GM10248 (cell line): Measurements from ENCODE around the gene MRPL41.
"Not testable (repeated sequence)": the region's sequence is repeated elsewhere in the genome, so short reads cannot be mapped to it uniquely, and the experiment has no call there.

Experiments used
- CTCF ChIA-PET: fragments of 300-600 bp; sonication (Branson Sonifier 250); formaldehyde crosslinking; extraction: SDS; loops from one replicate; lab custom pipeline; 2021; ENCODE audit warnings: antibody characterized with exemption; lab: Yijun Ruan, JAX
- POLR2A ChIA-PET: fragments of 350-650 bp; sonication (Branson Sonifier 250); formaldehyde crosslinking; extraction: SDS; loops from one replicate; lab custom pipeline; 2020; ENCODE audit warnings: antibody characterized with exemption; lab: Yijun Ruan, JAX
- DNase-seq: peaks from one replicate; pipeline ENCODE4 v3.0.0; 2012; ENCODE audit errors: extremely low spot score
- TF ChIP-seq, protein P1 (sequence below): IDR thresholded peaks from 2 replicates; pipeline ENCODE4 v1.5.1; 2012; ENCODE audit warnings: mild to moderate bottlenecking, low read depth; ENCODE audit errors: extremely low read depth, missing control alignments, control extremely low read depth

MRPL41 gene

DNA sequence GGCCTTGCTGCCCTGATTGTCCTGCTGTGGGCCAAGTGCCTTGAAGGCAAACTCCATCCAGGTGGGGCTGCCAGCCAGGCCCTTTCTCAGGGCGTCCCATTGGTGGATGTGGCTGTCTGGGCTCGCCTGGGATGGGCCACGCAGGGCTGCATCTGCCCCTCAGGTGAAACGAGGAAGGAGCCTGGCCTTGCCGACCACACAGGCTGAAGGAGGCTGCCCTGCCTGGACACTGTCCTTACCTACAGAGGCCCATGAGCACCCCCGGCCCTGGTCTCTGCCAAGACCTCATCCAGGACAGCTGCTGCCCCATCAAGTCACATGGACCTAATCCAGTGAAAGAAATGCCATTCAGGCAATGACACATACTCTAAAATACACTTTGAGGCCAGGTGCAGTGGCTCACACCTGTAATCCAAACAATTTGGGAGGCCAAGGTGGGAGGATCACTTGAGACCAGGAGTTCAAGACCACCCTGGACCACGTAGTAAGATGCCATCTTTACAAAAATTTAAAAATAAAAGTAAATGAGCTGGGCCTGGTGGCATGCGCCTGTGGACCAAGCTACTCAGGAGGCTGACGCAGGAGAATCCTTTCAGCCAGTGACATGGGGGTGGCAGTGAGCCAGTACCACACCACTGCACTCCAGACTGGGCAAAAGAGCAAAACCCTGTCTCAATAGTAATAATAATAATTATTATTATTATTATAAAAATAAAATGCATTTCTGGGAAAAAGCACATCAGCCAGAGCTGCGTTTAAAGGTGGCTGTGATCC is 35.3 kb upstream of the MRPL41 start:
- no peak for DNase-seq
- TF ChIP-seq, protein P1, sequence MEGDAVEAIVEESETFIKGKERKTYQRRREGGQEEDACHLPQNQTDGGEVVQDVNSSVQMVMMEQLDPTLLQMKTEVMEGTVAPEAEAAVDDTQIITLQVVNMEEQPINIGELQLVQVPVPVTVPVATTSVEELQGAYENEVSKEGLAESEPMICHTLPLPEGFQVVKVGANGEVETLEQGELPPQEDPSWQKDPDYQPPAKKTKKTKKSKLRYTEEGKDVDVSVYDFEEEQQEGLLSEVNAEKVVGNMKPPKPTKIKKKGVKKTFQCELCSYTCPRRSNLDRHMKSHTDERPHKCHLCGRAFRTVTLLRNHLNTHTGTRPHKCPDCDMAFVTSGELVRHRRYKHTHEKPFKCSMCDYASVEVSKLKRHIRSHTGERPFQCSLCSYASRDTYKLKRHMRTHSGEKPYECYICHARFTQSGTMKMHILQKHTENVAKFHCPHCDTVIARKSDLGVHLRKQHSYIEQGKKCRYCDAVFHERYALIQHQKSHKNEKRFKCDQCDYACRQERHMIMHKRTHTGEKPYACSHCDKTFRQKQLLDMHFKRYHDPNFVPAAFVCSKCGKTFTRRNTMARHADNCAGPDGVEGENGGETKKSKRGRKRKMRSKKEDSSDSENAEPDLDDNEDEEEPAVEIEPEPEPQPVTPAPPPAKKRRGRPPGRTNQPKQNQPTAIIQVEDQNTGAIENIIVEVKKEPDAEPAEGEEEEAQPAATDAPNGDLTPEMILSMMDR: no peak

DNA sequence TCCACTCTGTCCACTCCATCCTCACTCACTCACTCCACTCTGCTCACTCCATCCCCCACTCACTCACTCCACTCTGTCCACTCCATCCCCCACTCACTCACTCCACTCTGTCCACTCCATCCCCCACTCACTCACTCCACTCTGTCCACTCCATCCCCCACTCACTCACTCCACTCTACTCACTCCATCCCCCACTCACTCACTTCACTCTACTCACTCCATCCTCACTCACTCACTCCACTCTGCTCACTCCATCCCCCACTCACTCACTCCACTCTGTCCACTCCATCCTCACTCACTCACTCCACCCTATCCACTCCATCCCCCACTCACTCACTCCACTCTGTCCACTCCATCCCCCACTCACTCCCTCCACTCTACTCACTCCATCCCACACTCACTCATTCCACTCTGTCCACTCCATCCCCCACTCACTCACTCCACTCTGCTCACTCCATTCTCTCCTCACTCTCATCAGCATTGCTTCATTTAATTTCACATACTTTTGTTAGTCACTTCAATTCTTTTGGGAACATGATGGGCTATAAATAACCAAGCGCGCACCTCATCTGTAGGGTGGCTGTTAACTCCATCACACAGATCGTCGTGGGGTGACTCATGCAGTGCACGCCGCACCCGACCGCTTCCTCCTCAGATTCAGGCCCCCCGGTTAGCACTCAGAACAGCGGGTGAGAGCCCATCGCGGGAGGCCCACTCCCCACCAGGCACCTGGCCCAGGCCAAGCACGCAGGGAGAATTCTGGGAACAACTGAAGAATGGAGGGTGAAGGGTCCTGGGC is 32.8 kb upstream of the MRPL41 start:
- POLR2A ChIA-PET, DNase-seq, CTCF ChIA-PET: not testable (repeated sequence)

More for the DNA sequence above, 35.3 kb upstream of the MRPL41 start:
- POLR2A ChIA-PET: no interaction called here
- CTCF ChIA-PET: interaction anchor here (0.8 kb wide), 1 partner anchor 11 kb away, joined by 3 read pairs; no protein-coding TSS in a partner anchor

DNA sequence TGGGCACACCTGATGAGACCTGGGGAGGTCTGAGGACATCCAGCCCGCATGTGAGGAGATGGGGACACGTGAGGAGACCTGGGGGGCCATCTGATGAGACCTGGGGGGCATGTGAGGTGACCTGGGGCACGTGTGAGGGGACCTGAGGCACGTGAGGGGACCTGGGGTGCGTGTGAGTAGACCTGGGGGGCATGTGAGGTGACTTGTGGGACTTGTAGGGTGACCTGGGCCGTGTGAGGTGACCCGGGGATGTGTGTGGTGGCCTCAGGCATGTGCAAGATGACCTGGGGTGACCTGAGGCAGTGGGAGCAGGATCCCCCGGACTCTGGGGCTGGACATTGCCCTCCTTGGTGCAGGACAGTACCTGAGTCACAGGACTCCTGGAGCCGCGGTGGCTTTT is 32.1 kb upstream of the MRPL41 start:
- ChIA-PET CTCF (no interaction called here), POLR2A (no interaction called here)
- no peak for DNase-seq
- TF ChIP-seq, protein P1: no peak

DNA sequence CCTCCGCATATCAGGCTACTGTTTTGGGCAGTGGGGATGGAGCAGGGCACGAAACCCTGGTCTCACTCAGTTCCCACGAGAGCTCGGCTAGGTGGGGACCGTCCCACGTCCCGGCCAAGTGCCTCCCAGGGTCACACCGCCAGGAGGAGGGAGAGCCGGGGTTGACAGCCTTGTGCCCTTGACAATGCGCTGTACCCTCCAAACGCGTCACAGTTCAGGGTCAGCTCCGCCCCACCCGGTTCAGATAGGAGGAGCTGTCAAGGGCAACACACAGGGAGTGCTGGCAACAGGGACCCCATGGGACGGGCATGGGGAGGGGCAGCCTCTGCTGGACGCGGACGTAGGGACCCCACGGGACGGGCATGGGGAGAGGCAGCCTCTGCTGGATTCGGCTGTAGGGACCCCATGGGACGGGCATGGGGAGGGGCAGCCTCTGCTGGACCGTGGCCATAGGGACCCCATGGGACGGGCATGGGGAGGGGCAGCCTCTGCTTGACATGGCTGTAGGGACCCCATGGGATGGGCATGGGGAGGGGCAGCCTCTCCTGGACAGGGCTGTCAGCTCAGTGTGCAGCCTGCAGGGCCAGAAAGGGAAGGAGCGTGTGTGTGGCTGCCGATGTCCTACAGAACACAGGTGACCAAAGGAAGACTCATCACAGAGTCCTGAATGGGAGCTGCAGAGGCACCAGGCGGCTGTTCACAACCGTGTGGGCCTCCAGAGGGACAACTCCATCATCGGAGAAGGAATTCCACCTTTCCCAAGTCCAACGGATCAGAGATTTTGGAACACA is 30.9 kb upstream of the MRPL41 start:
- DNase-seq: no peak
- ChIA-PET CTCF (interaction anchor here (0.8 to 1.2 kb wide), 2 partner anchors 14 to 234 kb away, joined by 3 to 4 read pairs; no protein-coding TSS in a partner anchor), POLR2A (no interaction called here)
- TF ChIP-seq, protein P1: no peak

DNA sequence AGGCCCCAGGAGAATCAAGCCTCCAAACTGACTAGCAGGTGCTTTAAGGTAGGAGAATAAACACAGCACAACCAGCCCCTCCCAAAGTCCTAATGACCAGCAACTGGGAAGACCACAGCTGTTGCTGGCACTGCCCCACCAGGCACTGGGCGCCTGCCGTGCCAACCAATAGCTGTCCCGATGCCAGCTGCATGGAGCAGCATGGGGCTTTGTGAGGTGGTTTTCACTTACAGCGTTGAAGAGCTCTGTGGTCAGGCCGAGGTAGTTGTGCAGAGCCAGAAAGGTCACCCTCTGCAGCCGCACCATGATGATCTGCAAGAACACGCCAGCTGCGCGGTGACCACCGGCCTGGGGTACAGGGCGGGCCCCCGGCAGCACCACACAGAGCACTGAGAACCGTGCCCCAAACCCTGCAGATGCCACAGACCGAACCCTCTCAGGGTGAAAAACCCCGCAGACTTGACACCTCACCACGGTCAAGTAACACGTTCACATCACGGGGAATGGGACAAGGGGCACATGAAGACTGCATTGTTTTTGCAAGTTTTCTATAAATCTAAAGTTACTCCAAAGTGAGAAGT is 30.2 kb upstream of the MRPL41 start:
- no peak for DNase-seq
- TF ChIP-seq, protein P1: no peak
- POLR2A ChIA-PET: no interaction called here
- CTCF ChIA-PET: interaction anchor here (0.8 kb wide), 1 partner anchor 14 kb away, joined by 3 read pairs; no protein-coding TSS in a partner anchor

DNA sequence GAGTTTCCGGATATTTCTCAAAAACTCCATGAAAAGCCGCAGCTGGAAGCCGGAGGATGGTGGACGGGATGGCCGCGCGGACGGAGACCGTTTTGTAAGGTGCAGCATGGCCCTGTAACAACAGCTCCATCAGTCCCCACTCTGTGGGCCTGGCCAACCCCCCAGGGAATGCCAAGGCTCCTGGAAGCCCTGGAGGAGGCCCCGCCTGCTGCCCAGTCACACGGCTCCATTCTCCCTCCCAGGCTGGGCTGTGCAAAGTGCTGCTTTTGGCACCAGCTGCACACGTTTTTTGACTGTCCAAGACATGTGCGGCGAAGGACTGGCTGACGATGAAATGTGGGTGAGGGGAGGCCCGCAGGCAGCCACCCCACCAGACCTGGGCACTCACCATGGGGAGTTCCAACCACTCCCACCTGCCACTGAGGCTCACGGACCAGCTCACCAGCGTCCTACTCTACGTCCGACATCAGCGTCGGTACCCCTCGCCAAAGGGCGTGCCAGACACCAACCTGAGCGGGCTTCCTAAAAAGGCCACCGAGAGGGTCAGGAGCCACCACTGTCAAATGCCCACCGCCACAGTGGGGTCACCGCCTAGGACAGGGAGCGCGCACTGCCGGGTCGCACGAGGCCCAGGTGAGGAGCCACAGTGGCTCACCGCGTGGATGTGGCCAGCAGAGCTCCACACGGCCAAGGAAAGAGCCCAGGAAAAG is 28.8 kb upstream of the MRPL41 start:
- TF ChIP-seq, protein P1: no peak
- CTCF ChIA-PET: interaction anchor here (1.2 kb wide), 1 partner anchor 14 kb away, joined by 5 read pairs; no protein-coding TSS in a partner anchor
- POLR2A ChIA-PET: no interaction called here
- no peak for DNase-seq
